Psoas muscle (tissue), 8 donors: Measurements from ENCODE around the gene ROM1. TPM values are rescaled to one million over a fixed set of nuclear protein-coding genes. Genes with fewer than 3 reads are reported as not detected.

Experiments
- ATAC-seq, 4 donors: fragments of 200-7000 bp; cut with Tn5 transposase; one replicate each; pipeline ENCODE4 v1.9.1; 2020; ENCODE audit warnings: moderate library complexity in 3 of 4, mild to moderate bottlenecking in 2 of 4
- DNase-seq, 2 donors: peaks; one replicate each; pipeline ENCODE4 v3.0.0-alpha.2; 2020
- H3K27ac ChIP-seq: fragments of 200-600 bp; one replicate; pipeline ENCODE4 v1.8.0; 2022
- H3K27me3 ChIP-seq, 3 donors: fragments of 200-600 bp in 1 of 3; one replicate each; pipeline versions ENCODE4 v1.6.1 to v1.8.0; 2013 to 2022; ENCODE audit warnings: low read length in 2 of 3, mild to moderate bottlenecking in 2 of 3, moderate library complexity in 1 of 3; ENCODE audit not compliant: insufficient read depth in 3 of 3
- H3K36me3 ChIP-seq, 2 donors: fragments of 200-600 bp in 1 of 2; one replicate each; pipeline versions ENCODE4 v1.6.1 to v1.8.0; 2013 to 2022; ENCODE audit warnings: low read depth in 1 of 2, mild to moderate bottlenecking in 1 of 2, moderate library complexity in 1 of 2; ENCODE audit not compliant: insufficient read depth in 1 of 2
- H3K4me1 ChIP-seq: fragments of 200-600 bp; one replicate; pipeline ENCODE4 v1.8.0; 2022
- H3K4me3 ChIP-seq: fragments of 200-600 bp; one replicate; pipeline ENCODE4 v1.8.0; 2022; ENCODE audit warnings: mild to moderate bottlenecking
- H3K9me3 ChIP-seq: fragments of 200-600 bp; one replicate; pipeline ENCODE4 v1.8.0; 2022
- CTCF ChIP-seq: fragments of 200-600 bp; IDR thresholded peaks from one replicate; pipeline ENCODE4 v1.8.0; 2022; ENCODE audit warnings: antibody characterized with exemption
- WGBS, 3 donors: extraction: QIAGEN DNeasy Blood & Tissue Kit; methylation state at CpG; one replicate each; pipeline versions ENCODE4 v1.1.6 to v1.1.7; 2013; 5-methylcytosine and 5-hydroxymethylcytosine counted together
- intact Hi-C, 2 donors: fragments of 100-400 bp; cut with DNase I; formaldehyde crosslinking; loops; one replicate each; pipeline versions ENCODE4 v1.11.0 to v1.14.2; 2022
- polyA plus RNA-seq, 3 donors: library from polyadenylated mRNA; stranded (reverse); fragments of 200-250 nt; gene quantifications; one replicate each; pipeline ENCODE4 v1.2.3, GENCODE V29; 2013
- total RNA-seq, 4 donors: library from RNA; stranded (reverse); fragmentation: NEBNext Ultra II Directional in 2 of 4; extraction: Animal tissue kit (Norgen Biotek cat#: 25700) in 2 of 4; gene quantifications; one replicate each; pipeline versions ENCODE4 v1.2.1 to v1.2.4, GENCODE V29; 2021 to 2023
- donor health status: healthy with polysubstance abuse.
- donor health status: DM: no; HTN: no; CAD: no; lungs with moderate emphysema.
- donor health status: Bipolar disorder and iron deficiency.
- donor health status: healthy.
- donor health status: DM: yes; HTN: yes; CAD: no.
- donor health status: DM: no; HTN: no; CAD: no.
- donor health status: DM: no; HTN: no; CAD: no.
- donor health status: DM: yes; HTN: yes; CAD: no.

The ROM1 gene
- total and polyA plus RNA-seq, 7 donors, result 2.0 to 5.5 (median 3.7) TPM

DNA sequence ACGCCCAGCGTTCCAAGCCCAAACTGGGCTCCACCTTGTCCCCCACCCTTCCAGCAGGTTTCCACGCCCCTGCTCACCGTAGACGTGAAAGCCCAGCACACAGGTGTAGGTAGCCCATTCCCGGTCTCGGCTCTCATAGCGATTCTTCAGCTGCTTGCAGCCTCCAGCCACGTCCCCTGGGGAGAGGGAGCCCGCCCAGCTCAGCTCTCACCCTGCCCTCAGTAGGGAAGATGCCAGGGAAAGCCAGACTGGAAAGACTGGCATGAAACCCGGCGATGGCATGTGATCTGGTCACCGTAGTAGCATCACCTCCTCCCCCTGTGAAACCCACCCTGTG, 10.0 kb upstream of the ROM1 start:
- no peak for TF ChIP-seq CTCF
- H3K27ac ChIP-seq, result peak overlapping the region; percentile 92
- intact Hi-C loops, result no loop called here
- DNase-seq (no peak), ATAC-seq (no peak)
- no peaks in the 10 kb centered on the region for H3K9me3 ChIP-seq
- H3K36me3 ChIP-seq, result peaks cover 5 to 36% of the 10 kb centered on the region in 2 donors
- H3K27me3 ChIP-seq, result no peaks in the 10 kb centered on the region
- 37 to 46% (median 38%) methylated on average over 13 of the region's 13 CpGs for WGBS, 3 donors
- H3K4me1 ChIP-seq, result peaks cover 29% of the 10 kb centered on the region
- H3K4me3 ChIP-seq, result peak overlapping the region; percentile 84

GRCh38 chr11:62603776-62604299, 9.2 kb upstream of the ROM1 start:
- Histone ChIP-seq H3K4me1 (peaks cover 25% of the 10 kb centered on the region), H3K36me3 (peaks cover 2 to 36% of the 10 kb centered on the region in 2 donors), H3K9me3 (no peaks in the 10 kb centered on the region), H3K4me3 (no peak overlapping the region), H3K27me3 (no peaks in the 10 kb centered on the region), H3K27ac (no peak overlapping the region)
- intact Hi-C loops, result no loop called here
- ATAC-seq, result no peak
- WGBS, 3 donors, result 92 to 96% (median 94%) methylated on average over 8 of the region's 8 CpGs
- DNase-seq, result peak in 1 of 2 donors; percentile 47
- TF ChIP-seq CTCF, result no peak

- ATAC-seq, result no peak
- H3K4me3 ChIP-seq, result no peak overlapping the region
- no peak for TF ChIP-seq CTCF
- WGBS, 3 donors, result 78 to 92% (median 83%) methylated on average over 12 to 13 of the region's 13 CpGs
- H3K4me1 ChIP-seq, result peaks cover 20% of the 10 kb centered on the region
- peaks cover 2 to 39% of the 10 kb centered on the region in 2 donors for H3K36me3 ChIP-seq
- DNase-seq, result peak in 1 of 2 donors; percentile 42
- intact Hi-C loops, result no loop called here
- no peaks in the 10 kb centered on the region for H3K27me3 ChIP-seq
- H3K27ac ChIP-seq, result no peak overlapping the region
- no peaks in the 10 kb centered on the region for H3K9me3 ChIP-seq
These were observed 8.5 kb upstream of the ROM1 start for GRCh38 chr11:62604460-62605120.

DNA sequence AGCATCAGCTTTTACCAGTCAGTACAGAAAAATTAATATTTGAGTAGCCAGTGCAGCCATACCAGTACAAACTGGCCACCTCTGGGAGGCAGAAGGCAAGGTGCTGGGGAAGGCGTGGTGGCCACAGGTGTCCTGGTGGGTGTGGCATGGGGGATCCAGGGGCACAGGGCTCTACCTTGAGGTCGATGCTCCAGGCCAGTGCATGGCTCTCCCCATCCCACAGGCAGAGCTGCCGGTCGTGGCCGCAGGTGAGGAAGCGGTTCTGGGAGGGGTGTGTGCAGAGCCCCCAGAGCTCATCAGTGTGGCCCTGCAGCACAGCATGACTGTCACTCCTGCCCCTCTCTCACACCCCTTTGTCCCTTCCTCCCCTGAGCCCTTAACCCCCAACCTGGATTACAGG, 7.6 kb upstream of the ROM1 start:
- Histone ChIP-seq H3K36me3 (peaks cover 0 to 37% of the 10 kb centered on the region in 2 donors), H3K9me3 (no peaks in the 10 kb centered on the region), H3K27me3 (no peaks in the 10 kb centered on the region), H3K4me3 (no peak overlapping the region), H3K4me1 (peaks cover 11% of the 10 kb centered on the region), H3K27ac (no peak overlapping the region)
- ATAC-seq (no peak), DNase-seq (peak in 1 of 2 donors; percentile 43)
- no peak for TF ChIP-seq CTCF
- intact Hi-C loops, result no loop called here
- 88 to 91% (median 89%) methylated on average over 6 of the region's 6 CpGs for WGBS, 3 donors

GRCh38 chr11:62605902-62606301, 7.2 kb upstream of the ROM1 start:
- H3K36me3 ChIP-seq, result peaks cover 0 to 37% of the 10 kb centered on the region in 2 donors
- intact Hi-C loops, result no loop called here
- no peaks in the 10 kb centered on the region for H3K27me3 ChIP-seq
- peaks cover 8% of the 10 kb centered on the region for H3K4me1 ChIP-seq
- ATAC-seq, result no peak
- WGBS, 3 donors, result 95 to 98% (median 96%) methylated on average over 15 of the region's 15 CpGs
- no peak overlapping the region for H3K4me3 ChIP-seq
- DNase-seq, result peak in 1 of 2 donors; percentile 46
- no peak overlapping the region for H3K27ac ChIP-seq
- no peaks in the 10 kb centered on the region for H3K9me3 ChIP-seq
- TF ChIP-seq CTCF, result no peak
